Peyer's patch (tissue), 4 donors: ENCODE results near the gene MRGPRD. TPM values are rescaled to one million over a fixed set of nuclear protein-coding genes. Genes with fewer than 3 reads are reported as not detected.

Experiments
- DNase-seq, 3 donors: peaks; one replicate each; pipeline ENCODE4 v3.0.0-alpha.2; 2017 to 2019
- H3K27ac ChIP-seq, 4 donors: fragments of 200-600 bp; sonication (generic); one replicate each; pipeline ENCODE4 v1.5.1; 2016 to 2019
- H3K27me3 ChIP-seq, 2 donors: fragments of 200-600 bp; sonication (generic); one replicate each; pipeline ENCODE4 v1.5.1; 2019
- H3K36me3 ChIP-seq, 3 donors: fragments of 200-600 bp; sonication (generic); one replicate each; pipeline ENCODE4 v1.5.1; 2016 to 2019
- H3K4me1 ChIP-seq, 4 donors: fragments of 200-600 bp; sonication (generic); one replicate each; pipeline ENCODE4 v1.5.1; 2016 to 2019
- H3K4me3 ChIP-seq, 4 donors: fragments of 200-600 bp; sonication (generic); 1 replicate in 3 of 4; 2 replicates in 1 of 4; pipeline ENCODE4 v1.5.1; 2016 to 2019; ENCODE audit warnings: mild to moderate bottlenecking in 1 of 4
- H3K9me3 ChIP-seq, 4 donors: fragments of 200-600 bp; sonication (generic); one replicate each; pipeline ENCODE4 v1.5.1; 2016 to 2019; ENCODE audit warnings: mild to moderate bottlenecking in 1 of 4
- POLR2A ChIP-seq, 2 donors: fragments of 450-650 bp; IDR thresholded peaks; one replicate each; pipeline ENCODE4 v1.5.1; 2017; ENCODE audit warnings: antibody characterized with exemption in 2 of 2, mild to moderate bottlenecking in 2 of 2, moderate library complexity in 2 of 2
- total RNA-seq, 4 donors: library from RNA; depleted of rRNA; stranded (reverse); fragments of >200 nt; gene quantifications; one replicate each; pipeline ENCODE4 v1.1.0, GENCODE V29; 2016
- TF ChIP-seq, protein P1 (sequence below), 6 experiments: fragments of 450-650 bp in 4 of 6; fragments of 200-600 bp in 2 of 6; sonication (generic) in 1 of 6; IDR thresholded peaks; one replicate each; pipeline ENCODE4 v1.5.1; 2017 to 2019; ENCODE audit warnings: antibody characterized with exemption in 6 of 6, mild to moderate bottlenecking in 3 of 6, moderate library complexity in 1 of 6

The MRGPRD gene
- total RNA-seq, 4 donors from 2014 or later = not detected

DNA sequence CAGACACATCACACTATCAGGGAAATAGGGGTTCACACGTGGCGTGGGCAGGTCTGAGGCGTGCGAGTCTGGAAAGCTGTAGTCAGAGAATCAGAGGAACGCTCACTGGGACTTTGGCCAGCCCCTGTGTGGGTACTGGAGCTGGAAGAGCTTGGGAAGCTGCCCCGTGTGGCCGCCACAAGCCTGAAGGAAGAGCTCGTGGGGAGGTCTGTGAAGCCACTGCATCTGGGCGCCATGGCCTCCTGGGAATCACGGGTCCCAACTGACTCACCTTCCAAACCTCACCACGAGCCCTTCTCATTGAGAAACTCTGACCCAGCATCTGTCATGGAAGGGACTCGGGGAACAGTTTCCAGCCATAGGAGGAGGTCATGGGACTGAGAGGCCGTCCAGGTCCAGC is 38.1 kb upstream of the MRGPRD start:
- H3K27ac ChIP-seq = peak overlapping the region in 1 of 4 donors; percentile 31
- H3K36me3 ChIP-seq = no peaks in the 10 kb centered on the region
- no peak for TF ChIP-seq POLR2A (IDR thresholded peaks at IDR 0.05)
- TF ChIP-seq, protein P1, sequence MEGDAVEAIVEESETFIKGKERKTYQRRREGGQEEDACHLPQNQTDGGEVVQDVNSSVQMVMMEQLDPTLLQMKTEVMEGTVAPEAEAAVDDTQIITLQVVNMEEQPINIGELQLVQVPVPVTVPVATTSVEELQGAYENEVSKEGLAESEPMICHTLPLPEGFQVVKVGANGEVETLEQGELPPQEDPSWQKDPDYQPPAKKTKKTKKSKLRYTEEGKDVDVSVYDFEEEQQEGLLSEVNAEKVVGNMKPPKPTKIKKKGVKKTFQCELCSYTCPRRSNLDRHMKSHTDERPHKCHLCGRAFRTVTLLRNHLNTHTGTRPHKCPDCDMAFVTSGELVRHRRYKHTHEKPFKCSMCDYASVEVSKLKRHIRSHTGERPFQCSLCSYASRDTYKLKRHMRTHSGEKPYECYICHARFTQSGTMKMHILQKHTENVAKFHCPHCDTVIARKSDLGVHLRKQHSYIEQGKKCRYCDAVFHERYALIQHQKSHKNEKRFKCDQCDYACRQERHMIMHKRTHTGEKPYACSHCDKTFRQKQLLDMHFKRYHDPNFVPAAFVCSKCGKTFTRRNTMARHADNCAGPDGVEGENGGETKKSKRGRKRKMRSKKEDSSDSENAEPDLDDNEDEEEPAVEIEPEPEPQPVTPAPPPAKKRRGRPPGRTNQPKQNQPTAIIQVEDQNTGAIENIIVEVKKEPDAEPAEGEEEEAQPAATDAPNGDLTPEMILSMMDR (IDR thresholded peaks at IDR 0.05) = no peak
- H3K9me3 ChIP-seq = no peaks in the 10 kb centered on the region
- DNase-seq = no peak
- peaks cover 0 to 6% (median 0%) of the 10 kb centered on the region in 4 donors for H3K4me1 ChIP-seq
- no peak overlapping the region for H3K4me3 ChIP-seq
- H3K27me3 ChIP-seq = no peaks in the 10 kb centered on the region

DNA sequence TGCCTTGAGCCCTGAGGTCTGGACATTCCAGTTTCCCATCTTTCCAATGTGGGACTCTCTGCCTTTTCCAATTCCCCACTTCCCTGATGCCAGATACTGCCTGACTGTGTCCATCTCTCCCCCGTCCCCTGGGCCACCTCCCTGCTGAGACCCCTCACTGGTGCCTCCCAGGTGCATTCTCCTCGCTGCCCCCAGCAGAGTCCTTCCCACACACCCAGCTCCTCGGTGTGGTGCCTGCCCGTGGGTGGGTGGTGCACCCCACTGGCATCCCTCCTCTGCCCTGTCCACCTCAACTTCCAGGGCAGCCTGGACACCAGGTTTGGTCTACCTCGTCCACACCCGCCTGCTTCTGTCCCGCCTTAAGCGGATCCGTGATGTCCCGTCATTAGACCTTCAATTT is 37.2 kb upstream of the MRGPRD start:
- TF ChIP-seq, protein P1 (IDR thresholded peaks at IDR 0.05) = no peak
- Histone ChIP-seq H3K4me1 (peaks cover 0 to 6% (median 0%) of the 10 kb centered on the region in 4 donors), H3K27ac (no peak overlapping the region), H3K9me3 (no peaks in the 10 kb centered on the region), H3K27me3 (peaks cover 0 to 7% of the 10 kb centered on the region in 2 donors), H3K4me3 (no peak overlapping the region), H3K36me3 (no peaks in the 10 kb centered on the region)
- no peak for DNase-seq

DNA sequence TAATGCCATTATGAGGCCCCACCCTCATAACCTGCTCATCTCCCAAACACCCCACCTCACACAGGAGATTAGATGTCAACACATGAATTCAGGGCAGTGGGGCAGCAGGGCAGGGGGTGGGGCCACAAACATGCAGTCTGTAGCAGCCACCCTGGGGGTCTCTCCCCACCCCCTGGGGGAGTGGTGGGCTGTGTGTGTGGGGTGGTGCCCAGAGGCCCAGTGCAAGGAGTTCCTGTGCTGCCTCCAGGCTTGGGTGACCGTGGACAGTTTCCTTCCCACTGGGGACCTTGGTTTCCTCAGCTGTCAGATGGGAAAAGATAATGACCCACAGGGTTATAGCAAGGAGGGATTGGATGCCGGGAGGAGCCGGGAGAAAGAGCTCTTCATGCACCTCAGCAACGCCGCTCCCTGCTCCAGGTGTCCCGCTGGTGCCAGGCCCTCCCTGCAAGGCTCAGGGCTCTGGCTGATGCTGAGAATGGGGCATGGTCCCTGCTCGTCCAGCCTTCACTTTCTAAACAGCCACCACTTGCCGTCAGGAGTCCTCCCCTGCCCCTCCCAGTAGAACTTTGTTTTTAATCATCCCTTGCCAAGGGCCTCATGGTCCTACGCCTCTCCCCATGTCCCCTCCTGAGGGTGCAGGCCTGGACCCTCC is 34.2 kb upstream of the MRGPRD start:
- H3K4me1 ChIP-seq = peaks cover 0 to 23% (median 0%) of the 10 kb centered on the region in 4 donors
- peaks cover 0 to 16% of the 10 kb centered on the region in 2 donors for H3K27me3 ChIP-seq
- H3K4me3 ChIP-seq = no peak overlapping the region
- no peaks in the 10 kb centered on the region for H3K36me3 ChIP-seq
- peak overlapping the region; percentile 72 to 96 (median 79) for H3K27ac ChIP-seq
- TF ChIP-seq, protein P1 (IDR thresholded peaks at IDR 0.05) = no peak
- TF ChIP-seq POLR2A (IDR thresholded peaks at IDR 0.05) = no peak
- H3K9me3 ChIP-seq = no peaks in the 10 kb centered on the region
- DNase-seq = no peak

DNA sequence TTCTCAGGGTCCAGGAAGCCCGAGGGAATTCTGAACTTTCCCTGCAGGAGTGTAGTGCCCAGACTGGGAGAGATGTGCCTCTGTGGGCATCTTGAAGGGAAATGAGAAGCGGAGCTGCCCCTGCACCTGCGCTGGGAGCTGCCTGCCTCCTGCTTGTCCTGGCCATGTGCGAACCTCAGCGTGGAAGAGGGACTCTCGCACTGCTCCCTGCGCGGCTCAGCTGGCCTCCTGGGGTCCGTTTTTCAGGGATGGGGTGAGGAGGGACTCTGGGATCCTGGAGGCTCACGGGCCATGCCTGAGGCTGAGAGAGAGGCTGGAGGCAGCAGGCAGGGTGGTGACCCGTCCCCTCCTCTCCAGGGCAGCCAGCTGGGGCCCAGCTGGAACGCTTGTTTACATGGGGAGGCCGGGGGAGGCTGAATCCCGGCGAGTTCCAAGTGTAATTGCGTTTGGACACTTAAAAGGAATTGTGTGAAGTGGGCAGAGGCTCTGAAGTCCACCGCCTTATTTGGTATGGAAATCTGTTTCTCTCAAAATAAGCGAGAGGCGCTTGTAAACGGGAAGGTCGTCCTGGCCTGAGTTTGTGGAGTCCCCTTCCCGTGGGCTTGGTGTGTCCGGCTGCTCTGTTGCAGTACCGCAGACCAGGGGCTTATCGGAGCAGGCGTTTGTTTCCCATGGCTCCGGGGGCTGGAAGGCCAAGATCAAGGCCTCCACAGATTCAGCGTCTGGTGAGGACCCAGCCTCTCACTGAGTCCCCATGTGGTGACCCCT is 33.5 kb upstream of the MRGPRD start:
- Histone ChIP-seq H3K9me3 (no peaks in the 10 kb centered on the region), H3K4me3 (peak overlapping the region in 1 of 4 donors; percentile 57), H3K27me3 (peaks cover 0 to 16% of the 10 kb centered on the region in 2 donors), H3K27ac (peak overlapping the region; percentile 72 to 96 (median 79)), H3K36me3 (no peaks in the 10 kb centered on the region), H3K4me1 (peaks cover 0 to 31% (median 0%) of the 10 kb centered on the region in 4 donors)
- DNase-seq = peak in 1 of 3 donors; percentile 72
- no peak for TF ChIP-seq POLR2A (IDR thresholded peaks at IDR 0.05)
- TF ChIP-seq, protein P1 (IDR thresholded peaks at IDR 0.05) = no peak

DNA sequence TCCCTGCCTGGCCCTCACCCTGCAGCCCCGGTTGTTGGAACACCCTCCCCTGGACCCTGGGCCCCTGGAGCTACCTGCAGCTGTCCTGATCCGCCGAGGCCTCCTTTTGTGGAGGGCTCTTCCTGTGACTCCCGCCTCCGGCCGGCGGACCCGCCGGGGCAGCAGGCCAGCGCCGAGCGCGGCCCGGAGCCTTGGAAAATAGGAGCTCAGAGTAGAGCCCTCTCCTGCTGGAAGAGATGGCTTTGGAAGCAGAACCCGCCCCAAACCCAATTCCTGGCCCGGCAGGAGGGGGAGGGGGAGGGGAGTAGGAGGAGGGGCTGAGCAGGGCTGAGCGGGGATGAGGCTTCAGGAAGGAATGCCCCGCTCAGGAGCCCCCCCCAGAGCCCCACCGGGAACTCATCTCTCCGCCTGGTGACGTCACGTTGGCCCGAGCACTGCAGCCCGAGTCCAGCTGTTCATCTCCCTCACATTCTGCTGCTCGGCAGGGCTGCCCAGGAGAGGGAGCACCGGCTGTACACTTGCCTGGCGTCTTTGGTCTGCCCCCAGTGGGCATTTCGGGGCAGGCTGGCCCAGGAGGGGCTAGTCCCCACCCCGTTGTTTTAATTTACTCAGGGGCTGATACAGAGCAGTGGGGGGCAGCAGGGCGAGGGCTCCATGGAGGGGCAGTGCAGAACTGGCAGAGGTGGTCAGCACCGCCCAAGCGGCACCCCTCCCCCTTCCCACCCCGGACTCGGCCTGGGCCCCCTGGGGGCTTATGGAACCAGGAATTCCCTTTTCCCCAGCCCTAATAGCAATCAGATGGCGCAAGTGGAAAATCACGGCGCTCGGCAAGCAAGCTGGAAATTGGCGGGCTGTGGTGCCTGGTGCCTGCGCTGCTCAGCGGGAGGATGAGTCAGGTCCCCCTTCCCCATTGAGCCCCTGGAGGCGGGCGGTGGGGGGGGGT is 32.5 kb upstream of the MRGPRD start, which contains the start of gene MRGPRF:
MRGPRF (minus strand) TSS at position 238 of the 943 bp plus-strand sequence. CDS start 3,345 bp downstream, outside the sequence.
- peak; percentile 45 to 86 (median 71) for DNase-seq
- peak within 1 kb of the TSS; percentile 27 to 57 (median 39) for H3K4me3 ChIP-seq
- H3K9me3 ChIP-seq = no peaks in the 10 kb centered on the region
- TF ChIP-seq, protein P1 (IDR thresholded peaks at IDR 0.05) = peak in 4 of 6 experiments; percentile 3 to 27 (median 26)
- TF ChIP-seq POLR2A (IDR thresholded peaks at IDR 0.05) = no peak
- H3K27ac ChIP-seq = peak within 1 kb of the TSS; percentile 72 to 96 (median 79)
- peaks cover 0 to 16% of the 10 kb centered on the region in 2 donors for H3K27me3 ChIP-seq
- H3K4me1 ChIP-seq = peaks cover 0 to 40% (median 0%) of the 10 kb centered on the region in 4 donors
- no peaks in the 10 kb centered on the region for H3K36me3 ChIP-seq
